Iris pigment epithelial cell (primary cell): Measurements from ENCODE around the gene ISG20.
A peak's percentile ranks its signal among the peaks of the same experiment; 100 is the strongest.

Experiments
- DNase-seq: peaks from one replicate; pipeline ENCODE4 v3.0.0-alpha.2; 2011; ENCODE audit warnings: low read depth

ISG20 gene

DNA sequence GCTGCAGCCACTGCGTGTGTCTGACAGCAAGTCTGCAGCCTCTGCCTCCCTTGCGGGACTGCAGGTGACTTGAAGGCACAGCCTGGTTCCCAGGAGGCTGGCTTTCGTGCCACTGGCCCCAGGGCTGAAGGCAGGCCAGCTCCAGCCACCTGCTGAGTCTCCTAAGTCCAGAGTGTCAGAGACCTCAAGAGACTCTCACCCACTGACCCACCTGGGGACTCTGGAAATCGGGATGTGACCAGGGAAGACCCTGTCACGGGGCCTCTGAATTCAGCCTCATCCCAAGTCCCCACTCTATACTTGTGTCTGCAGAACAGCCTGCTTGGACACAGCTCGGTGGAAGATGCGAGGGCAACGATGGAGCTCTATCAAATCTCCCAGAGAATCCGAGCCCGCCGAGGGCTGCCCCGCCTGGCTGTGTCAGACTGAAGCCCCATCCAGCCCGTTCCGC is 16.3 kb downstream of the ISG20 start:
- DNase-seq, result no peak

- no peak for DNase-seq
Measured at GRCh38 chr15:88655800-88656488, 17.1 kb downstream of the ISG20 start.

DNA sequence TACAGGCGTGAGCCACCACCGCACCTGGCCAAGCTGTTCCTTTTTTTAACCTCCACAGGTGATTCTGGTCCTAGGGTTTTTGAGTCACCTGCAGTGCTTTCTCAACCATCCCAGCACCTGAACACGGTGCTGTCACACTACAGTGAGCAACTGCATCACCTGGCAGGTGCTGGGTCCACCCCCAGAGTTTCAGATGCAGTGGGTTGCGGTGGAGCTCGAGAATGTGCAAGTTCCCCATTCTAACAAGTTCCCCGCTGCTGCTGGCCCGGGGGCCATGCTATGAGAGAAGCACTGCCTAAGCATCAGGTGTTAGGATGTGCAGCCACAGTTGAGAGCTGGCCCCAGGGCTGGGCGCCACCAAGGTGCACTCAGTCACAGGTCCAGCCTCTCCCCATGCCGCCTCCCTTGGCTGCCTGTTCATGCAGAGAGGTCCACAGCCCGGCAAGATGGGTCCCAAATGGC is 18.0 kb downstream of the ISG20 start:
- no peak for DNase-seq

DNA sequence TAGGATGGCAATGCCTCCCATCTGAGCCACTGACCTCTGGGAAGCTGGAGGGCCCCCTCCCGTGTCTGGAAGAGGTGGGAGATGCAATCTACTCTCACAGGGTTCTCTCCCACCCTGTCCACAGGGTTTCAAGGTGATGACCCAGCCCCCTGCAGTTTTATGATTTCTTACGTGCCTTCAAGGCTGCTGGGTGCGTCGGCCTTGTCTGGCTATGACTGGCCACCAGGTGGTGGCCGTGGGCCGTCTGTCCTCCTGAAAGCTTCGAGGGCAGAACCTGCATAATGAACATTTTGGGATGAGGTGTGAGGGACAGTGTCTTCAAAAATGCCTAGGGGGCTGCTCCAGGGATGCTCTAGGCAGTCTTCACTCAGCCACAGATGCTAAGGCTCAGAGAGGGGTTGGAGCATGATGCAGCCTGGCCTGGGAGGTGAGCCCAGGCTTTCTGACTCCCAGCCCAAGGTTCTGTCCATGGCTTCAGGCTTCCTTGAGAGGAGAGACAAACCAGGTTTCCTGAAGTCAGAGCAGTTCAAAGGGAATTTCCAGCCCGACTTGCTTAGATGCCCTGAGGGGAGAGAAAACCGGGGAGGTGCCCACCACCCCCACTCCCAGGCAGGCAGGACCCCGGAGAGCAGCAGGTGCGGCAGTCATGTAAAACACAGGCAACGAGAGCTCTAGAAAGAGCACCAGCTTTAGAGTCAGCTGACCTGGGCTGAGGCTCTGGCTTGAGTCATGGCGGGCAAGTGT is 18.7 kb downstream of the ISG20 start:
- DNase-seq, result peak; percentile 55

DNA sequence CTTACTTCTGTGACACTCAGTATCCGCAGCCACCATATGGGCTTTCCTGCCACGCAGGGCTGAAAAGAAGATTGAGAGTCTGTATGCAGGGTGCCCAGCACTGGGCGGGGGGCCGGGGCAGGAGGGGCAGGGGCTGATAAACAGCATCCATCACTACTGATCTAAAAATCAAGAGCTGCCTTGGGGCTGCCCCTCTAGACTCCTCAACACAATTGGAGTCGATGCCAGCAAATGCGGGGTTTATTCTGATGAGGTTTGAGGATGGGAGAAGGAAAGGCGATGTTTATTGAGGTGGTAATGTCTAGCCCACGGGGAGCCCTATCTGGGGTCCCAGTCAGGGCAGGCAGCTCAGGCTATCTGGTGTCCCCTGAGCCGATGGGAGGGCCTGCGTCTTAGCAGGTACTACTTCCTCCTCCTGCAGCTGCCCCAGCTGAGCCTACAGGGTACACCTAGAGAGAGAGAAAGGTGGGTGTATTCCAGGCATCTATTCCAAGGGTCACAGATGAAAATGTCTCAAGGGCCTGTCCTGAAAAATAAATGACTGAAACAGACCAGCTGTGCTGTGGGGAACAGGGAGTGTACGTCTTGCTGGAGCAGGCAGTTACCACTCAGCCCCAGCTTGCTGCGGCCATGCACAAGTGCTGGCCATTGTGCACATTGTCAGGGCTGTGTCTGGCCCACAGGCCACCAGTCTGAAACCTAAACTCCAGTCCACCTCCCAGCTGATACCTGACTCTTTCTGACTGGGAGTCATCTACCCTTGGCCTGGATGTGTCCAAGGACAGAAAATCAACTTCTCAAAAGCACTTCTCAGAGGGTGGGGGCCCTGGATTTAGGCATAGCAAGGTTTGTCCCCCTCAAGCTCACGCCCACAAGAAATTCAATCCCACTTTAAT is 19.5 kb downstream of the ISG20 start:
- no peak for DNase-seq

- peak; percentile 59 for DNase-seq
Measured at GRCh38 chr15:88658972-88659931, 20.4 kb downstream of the ISG20 start.

- peak; percentile 32 for DNase-seq
Measured at GRCh38 chr15:88661041-88661700, 22.4 kb downstream of the ISG20 start.

GRCh38 chr15:88661761-88662556 is 23.1 kb downstream of the ISG20 start:
- peak; percentile 30 for DNase-seq

GRCh38 chr15:88663141-88663621 is 24.4 kb downstream of the ISG20 start:
- DNase-seq, result no peak

DNA sequence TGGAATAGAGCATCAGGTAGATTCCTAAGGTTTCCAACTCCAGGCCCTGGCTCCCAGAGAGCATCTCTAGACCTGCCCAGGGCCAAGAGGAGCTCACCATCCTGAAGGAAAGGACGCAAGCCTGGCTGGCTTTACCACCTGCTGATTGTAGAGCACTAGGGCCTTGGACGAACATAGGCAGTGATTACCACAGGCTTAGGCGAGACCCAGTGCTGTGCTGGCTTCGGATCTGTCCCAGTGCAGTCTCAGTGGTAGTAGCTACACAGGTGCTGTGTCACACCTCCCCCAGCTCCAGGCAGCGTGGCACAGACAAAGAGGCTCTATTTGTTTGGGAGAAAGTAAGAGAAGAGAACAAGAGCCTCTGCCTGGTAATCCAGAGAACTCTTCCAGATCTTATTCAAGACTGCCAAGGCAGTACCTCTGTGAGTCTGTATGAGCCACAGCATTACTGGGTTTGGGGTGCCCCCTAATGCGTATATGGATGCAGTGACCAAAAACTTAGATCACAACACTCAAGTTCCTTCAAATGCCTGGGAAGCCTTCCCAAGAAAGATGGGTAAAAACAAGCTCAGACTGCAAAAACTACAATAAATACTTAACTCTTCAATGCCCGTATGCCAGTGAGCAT is 25.4 kb downstream of the ISG20 start:
- DNase-seq, result no peak

GRCh38 chr15:88674661-88675060 is 35.8 kb downstream of the ISG20 start:
- no peak for DNase-seq

GRCh38 chr15:88678755-88679154 is 39.9 kb downstream of the ISG20 start:
- no peak for DNase-seq

GRCh38 chr15:88680241-88681001 is 41.6 kb downstream of the ISG20 start:
- no peak for DNase-seq

DNA sequence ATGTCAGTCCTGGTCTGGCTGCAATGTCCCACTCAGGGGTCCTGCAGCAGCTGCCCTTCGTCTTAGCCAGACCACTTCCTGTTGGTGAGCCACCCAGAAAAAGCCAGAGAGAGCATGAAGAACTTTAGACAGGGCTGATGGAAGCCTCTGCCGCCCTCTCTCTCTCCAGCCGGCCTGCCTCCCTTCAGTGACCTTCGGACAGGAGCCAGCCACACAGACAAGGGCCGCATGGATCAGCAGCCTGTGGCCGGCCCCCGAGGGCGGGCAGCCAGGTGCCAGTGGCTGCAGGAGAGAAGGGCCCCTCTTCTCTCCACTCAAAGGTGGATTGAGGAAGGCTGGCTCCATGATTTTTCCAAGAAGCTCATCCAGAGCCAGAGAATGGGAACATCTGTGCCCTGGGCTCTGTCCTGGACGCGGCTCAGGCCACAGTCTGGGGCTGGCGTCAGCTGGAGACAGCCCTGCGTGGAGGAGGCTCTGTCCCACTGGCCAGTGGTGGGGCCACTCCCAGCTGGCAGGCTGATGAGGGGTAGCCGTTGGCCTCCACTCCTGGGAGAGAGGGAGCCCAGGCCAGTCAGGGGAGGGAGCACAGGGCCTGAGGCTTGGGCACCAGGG is 42.9 kb downstream of the ISG20 start:
- no peak for DNase-seq

GRCh38 chr15:88684345-88684744 is 45.5 kb downstream of the ISG20 start:
- no peak for DNase-seq

- no peak for DNase-seq
Measured at GRCh38 chr15:88686166-88686565, 47.4 kb downstream of the ISG20 start.

GRCh38 chr15:88688394-88688933 is 49.6 kb downstream of the ISG20 start:
- DNase-seq, result no peak

DNA sequence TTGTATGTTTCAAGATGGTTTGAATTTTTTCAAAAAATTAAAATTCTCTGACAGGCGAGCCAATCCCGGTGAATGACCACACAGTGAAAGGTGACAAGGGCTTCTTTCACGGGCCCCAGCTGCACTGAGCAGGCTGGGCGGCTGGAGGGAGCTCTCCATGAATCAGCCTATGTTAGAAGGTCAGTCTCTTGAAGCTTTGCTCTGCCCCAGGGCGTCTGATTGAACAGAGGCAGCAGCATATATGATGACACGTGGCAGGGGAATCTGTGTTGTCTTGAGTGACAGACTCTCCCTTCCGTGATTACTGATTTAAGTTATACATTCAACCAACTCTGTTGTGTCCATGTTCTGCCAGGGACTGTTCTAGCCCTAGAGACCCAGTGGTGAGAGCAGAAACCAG is 51.5 kb downstream of the ISG20 start:
- DNase-seq, result no peak
